Kidney (tissue), 14 donors: ENCODE results near the gene VILL. TPM values are rescaled to one million over a fixed set of nuclear protein-coding genes. Genes with fewer than 3 reads are reported as not detected.
A peak's percentile ranks its signal among the peaks of the same experiment; 100 is the strongest.

Source experiments
- DNase-seq, 5 donors: peaks; one replicate each; pipeline ENCODE4 v3.0.0-alpha.2; 2013 to 2020
- FAIRE-seq: peaks from 2 replicates; lab custom pipeline; 2012; peaks lifted over from hg19 to GRCh38; lab: Jason Lieb, UNC
- H3K27ac ChIP-seq, 2 donors: one replicate each; pipeline ENCODE4 v1.7.0; 2013; ENCODE audit warnings: low read depth in 2 of 2, low read length in 2 of 2, inconsistent platforms in 1 of 2
- H3K27me3 ChIP-seq: one replicate; pipeline ENCODE4 v1.7.1; 2013; ENCODE audit warnings: low read length, inconsistent platforms; ENCODE audit not compliant: control insufficient read depth, insufficient read depth
- H3K36me3 ChIP-seq, 3 donors: one replicate each; pipeline versions ENCODE4 v1.7.0 to v1.7.1; 2013; ENCODE audit warnings: low read length in 3 of 3, control low read depth in 1 of 3, inconsistent platforms in 1 of 3; ENCODE audit not compliant: insufficient read depth in 3 of 3, control insufficient read depth in 2 of 3
- H3K4me1 ChIP-seq, 3 donors: one replicate each; pipeline versions ENCODE4 v1.7.0 to v1.7.1; 2013; ENCODE audit warnings: low read length in 3 of 3, inconsistent platforms in 1 of 3, low read depth in 1 of 3; ENCODE audit not compliant: control insufficient read depth in 2 of 3, insufficient read depth in 2 of 3
- H3K4me3 ChIP-seq, 3 donors: one replicate each; pipeline versions ENCODE4 v1.7.0 to v1.8.1; 2013; ENCODE audit warnings: low read length in 3 of 3, control low read depth in 1 of 3, inconsistent platforms in 1 of 3
- H3K9ac ChIP-seq, 3 donors: one replicate each; pipeline versions ENCODE4 v1.7.0 to v1.7.1; 2013; ENCODE audit warnings: low read length in 3 of 3, control low read depth in 1 of 3, inconsistent platforms in 1 of 3
- H3K9me3 ChIP-seq, 3 donors: one replicate each; pipeline versions ENCODE4 v1.7.0 to v1.7.1; 2013; ENCODE audit warnings: low read length in 3 of 3, control low read depth in 1 of 3, inconsistent platforms in 1 of 3; ENCODE audit not compliant: control insufficient read depth in 2 of 3, insufficient read depth in 1 of 3
- intact Hi-C: fragments of 100-400 bp; cut with DNase I; formaldehyde crosslinking; loops from one replicate; pipeline ENCODE4 v1.11.1; 2022
- polyA plus RNA-seq: library from polyadenylated mRNA; stranded (reverse); fragments of 350-450 nt; fragmentation: Illumina TruSeq; extraction: RNeasy Lipid Tissue Mini Kit (QIAGEN cat#74804); gene quantifications from one replicate; pipeline ENCODE4 v1.2.3, GENCODE V29; 2014; ENCODE audit warnings: low read depth, low replicate concordance; ENCODE audit not compliant: insufficient read depth
- total RNA-seq: library from RNA; stranded (reverse); fragmentation: NEBNext Ultra II Directional; extraction: Animal tissue kit (Norgen Biotek cat#: 25700); gene quantifications from one replicate; pipeline ENCODE4 v1.2.1, GENCODE V29; 2021
- TF ChIP-seq, protein P1 (sequence below): IDR thresholded peaks from 3 replicates; pipeline ENCODE4 v1.5.1; 2012; ENCODE audit warnings: mild to moderate bottlenecking, moderate library complexity, borderline replicate concordance; ENCODE audit not compliant: insufficient read depth; ENCODE audit errors: extremely low read depth
- donor health status: control.
- donor health status: control.
- donor health status: control.
- donor health status: control.
- donor health status: control.
- donor health status: DM: yes; HTN: yes; CAD: no.
- donor health status: Normal renal cell carcinoma (clear cell type).

VILL gene
- total and polyA plus RNA-seq, 2 donors from 2014 or later, result 7.4 to 7.6 TPM

DNA sequence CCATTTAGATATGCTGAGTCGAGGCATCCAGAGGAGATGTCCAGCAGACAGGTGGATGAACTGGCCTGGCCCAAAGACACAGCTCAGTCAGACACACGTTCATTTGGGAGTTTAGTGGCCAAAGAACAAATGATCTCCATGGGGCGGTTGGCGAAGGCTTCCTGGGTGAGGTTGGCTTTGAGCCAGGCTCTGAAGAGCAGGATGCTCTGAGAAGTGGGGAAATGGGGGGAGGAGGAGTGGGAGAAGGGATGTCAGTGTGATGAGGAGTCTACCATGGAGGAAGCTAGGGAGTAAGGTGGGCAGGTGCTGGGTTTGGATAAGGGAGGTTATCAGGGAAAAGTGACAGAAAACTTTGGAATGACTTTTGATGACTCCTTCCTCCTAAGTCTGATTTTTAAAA is 47.5 kb upstream of the VILL start:
- Histone ChIP-seq H3K4me1 (peaks cover 22 to 51% (median 41%) of the 10 kb centered on the region in 3 donors), H3K27me3 (no peaks in the 10 kb centered on the region), H3K9ac (no peak overlapping the region), H3K36me3 (no peaks in the 10 kb centered on the region), H3K9me3 (no peaks in the 10 kb centered on the region), H3K27ac (peak overlapping the region in 1 of 2 donors; percentile 24), H3K4me3 (no peak overlapping the region)
- TF ChIP-seq, protein P1, sequence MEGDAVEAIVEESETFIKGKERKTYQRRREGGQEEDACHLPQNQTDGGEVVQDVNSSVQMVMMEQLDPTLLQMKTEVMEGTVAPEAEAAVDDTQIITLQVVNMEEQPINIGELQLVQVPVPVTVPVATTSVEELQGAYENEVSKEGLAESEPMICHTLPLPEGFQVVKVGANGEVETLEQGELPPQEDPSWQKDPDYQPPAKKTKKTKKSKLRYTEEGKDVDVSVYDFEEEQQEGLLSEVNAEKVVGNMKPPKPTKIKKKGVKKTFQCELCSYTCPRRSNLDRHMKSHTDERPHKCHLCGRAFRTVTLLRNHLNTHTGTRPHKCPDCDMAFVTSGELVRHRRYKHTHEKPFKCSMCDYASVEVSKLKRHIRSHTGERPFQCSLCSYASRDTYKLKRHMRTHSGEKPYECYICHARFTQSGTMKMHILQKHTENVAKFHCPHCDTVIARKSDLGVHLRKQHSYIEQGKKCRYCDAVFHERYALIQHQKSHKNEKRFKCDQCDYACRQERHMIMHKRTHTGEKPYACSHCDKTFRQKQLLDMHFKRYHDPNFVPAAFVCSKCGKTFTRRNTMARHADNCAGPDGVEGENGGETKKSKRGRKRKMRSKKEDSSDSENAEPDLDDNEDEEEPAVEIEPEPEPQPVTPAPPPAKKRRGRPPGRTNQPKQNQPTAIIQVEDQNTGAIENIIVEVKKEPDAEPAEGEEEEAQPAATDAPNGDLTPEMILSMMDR, result no peak
- intact Hi-C loops, result no loop called here
- DNase-seq (no peak), FAIRE-seq (no peak)

DNA sequence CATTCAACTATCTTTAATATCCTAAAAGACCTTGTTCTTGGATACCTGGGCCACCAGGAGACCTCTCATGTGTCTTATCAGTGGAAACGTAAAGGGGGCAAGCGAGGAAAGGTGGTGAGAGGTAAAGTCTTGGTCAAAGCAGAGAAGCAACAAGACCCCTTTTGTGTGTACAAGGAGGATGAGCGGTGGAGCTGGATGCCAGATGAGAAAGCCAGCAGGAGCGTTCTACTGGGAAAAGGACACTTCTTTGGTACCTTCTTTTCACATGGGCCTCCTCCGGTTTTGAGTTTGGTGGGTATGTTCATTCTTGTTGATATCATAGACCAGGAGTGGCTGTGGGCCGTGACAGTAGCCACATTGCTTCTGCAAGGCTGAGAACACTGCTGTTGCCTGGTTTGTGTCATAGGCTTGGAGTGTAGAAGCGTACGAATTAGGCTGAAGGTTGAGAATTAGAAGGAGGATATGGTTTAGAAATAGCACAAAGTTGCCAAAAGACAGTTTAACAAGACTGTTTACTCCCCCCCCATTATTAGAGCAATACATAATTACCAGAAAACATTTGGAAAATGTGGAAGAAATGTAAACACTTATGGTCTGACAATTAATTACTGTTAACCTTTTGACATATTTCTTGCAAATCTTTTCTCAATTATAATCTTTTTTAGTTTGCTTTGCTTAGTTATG is 46.8 kb upstream of the VILL start:
- TF ChIP-seq, protein P1, result no peak
- Histone ChIP-seq H3K4me3 (no peak overlapping the region), H3K36me3 (no peaks in the 10 kb centered on the region), H3K27ac (peak overlapping the region; percentile 27 to 45), H3K9ac (no peak overlapping the region), H3K9me3 (no peaks in the 10 kb centered on the region), H3K27me3 (no peaks in the 10 kb centered on the region), H3K4me1 (peaks cover 22 to 48% (median 41%) of the 10 kb centered on the region in 3 donors)
- peak in 1 of 5 donors; percentile 42 for DNase-seq
- no peak for FAIRE-seq
- intact Hi-C loops, result no loop called here

DNA sequence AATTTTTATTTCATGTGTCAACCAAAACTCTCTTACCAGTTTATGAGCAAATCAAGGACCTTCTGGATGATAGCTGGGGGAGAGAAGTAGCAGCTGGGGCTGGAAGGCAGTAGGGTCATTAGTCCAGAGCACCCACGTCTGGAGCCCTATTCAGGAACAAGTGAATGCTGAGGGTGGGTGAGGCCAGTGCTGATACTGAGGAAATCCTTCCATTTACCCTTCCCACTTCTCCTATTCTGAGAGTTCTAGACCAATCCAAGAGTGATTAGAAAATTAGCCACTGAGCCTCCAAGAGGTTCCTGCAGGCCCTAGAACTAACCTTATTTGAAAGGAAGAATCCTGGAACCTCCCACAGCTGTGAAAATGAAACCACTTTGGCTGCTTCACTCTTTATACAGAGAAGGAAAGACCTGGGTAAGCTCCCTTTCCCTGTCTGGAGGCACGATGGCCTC is 46.2 kb upstream of the VILL start:
- Histone ChIP-seq H3K4me1 (peaks cover 22 to 48% (median 41%) of the 10 kb centered on the region in 3 donors), H3K4me3 (peak overlapping the region in 1 of 3 donors; percentile 13), H3K9me3 (no peaks in the 10 kb centered on the region), H3K9ac (no peak overlapping the region), H3K27ac (peak overlapping the region; percentile 48 to 77), H3K27me3 (no peaks in the 10 kb centered on the region), H3K36me3 (no peaks in the 10 kb centered on the region)
- intact Hi-C loops, result no loop called here
- DNase-seq (peak in 2 of 5 donors; percentile 44 to 55), FAIRE-seq (no peak)
- TF ChIP-seq, protein P1, result no peak
